ENCODE data around the gene PEX11G. TPM values are rescaled to one million over a fixed set of nuclear protein-coding genes. Genes with fewer than 3 reads are reported as not detected.

Gene PEX11G
- total and polyA plus RNA-seq, 9 of the 15 experiments (the other 6 are each of a cell fraction or from before 2014, with no cell fraction given) = 0.07 to 3.2 (median 0.70) TPM; not detected in 1

DNA sequence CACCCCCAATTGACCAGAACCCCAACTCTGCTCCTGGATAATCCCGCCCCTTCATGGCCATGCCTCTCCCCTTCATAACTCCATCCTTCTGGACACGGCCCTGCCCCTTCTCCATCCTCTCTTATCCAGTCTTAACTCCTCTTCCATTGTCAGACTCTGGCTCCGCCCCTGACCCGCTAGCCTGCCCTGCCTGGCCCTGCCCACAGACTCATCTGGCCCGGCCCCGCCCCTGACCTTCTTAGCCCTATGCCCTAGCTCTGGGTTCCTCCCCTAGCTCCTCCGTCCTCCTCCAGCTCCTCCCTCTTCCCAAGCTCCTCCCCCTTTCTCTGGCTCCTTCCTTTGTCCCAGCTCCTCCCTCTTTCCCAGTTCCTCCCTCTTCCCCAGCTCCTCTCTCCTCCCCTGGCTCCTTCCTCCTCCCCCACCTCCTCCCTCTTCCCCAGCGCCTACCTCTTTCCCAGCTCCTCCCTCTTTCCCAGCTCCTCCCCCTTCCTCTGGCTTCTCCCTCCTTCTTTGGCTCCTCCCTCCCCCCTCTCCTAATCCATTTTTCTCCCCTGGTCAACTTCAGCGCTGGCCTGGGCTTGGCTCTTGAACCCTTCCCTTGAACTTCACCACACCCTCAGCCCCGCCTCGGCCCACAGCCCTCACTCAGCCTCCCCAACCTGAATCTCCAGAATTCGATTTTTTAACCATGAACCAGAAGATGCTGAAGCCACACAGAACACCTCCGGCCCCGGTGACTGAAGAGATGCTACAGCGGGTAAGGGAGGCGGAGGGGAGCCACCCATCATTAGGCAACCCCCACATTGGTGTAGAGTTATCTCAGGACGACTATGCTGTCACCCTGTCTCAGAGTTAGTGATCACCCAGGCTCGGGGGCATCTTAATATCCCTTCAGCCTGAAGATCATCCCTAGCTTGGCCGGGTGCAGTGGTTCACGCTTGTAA lies 17.8 kb upstream of the PEX11G start (continued):
- TF ChIP-seq THRB (CRISPR knock-in tag; conservative IDR thresholded peaks at IDR 0.05) (peak; percentile 93), ZNF232 (CRISPR knock-in tag; IDR thresholded peaks at IDR 0.05) (no peak), ZNF407 (IDR thresholded peaks at IDR 0.05; ENCODE audit: low read depth) (no peak), ZNF175 (CRISPR knock-in tag; IDR thresholded peaks at IDR 0.05; ENCODE audit: low read depth) (no peak), CBX2 (IDR thresholded peaks at IDR 0.05; ENCODE audit: insufficient read depth, low read length, poor library complexity, severe bottlenecking) (no peak), KLF1 (tag; IDR thresholded peaks at IDR 0.05) (no peak), PTTG1 (tag; IDR thresholded peaks at IDR 0.05; ENCODE audit: low read depth) (no peak), NR2C2 (CRISPR knock-in tag; IDR thresholded peaks at IDR 0.05) (no peak), NR2C2 (tag; IDR thresholded peaks at IDR 0.05) (no peak; the same call in 1 of the 2 replicates), ZNF384 (IDR thresholded peaks at IDR 0.05; ENCODE audit: low read depth, low read length) (no peak), SAP30 (IDR thresholded peaks at IDR 0.05; ENCODE audit: borderline replicate concordance, insufficient read depth, low read depth, low read length, poor library complexity, severe bottlenecking) (no peak), ZNF133 (CRISPR knock-in tag; IDR thresholded peaks at IDR 0.05) (no peak), ZNF212 (CRISPR knock-in tag; IDR thresholded peaks at IDR 0.05) (no peak)

Data from K562 (cell line).